CD4-positive, alpha-beta T cell treated with Interleukin-15 for 4 hours (primary cell): ENCODE results near the gene RNF31.

Experiments
- DNase-seq: peaks from one replicate; pipeline ENCODE4 v3.0.0-alpha.2; 2020; ENCODE audit warnings: low spot score

The RNF31 gene

DNA sequence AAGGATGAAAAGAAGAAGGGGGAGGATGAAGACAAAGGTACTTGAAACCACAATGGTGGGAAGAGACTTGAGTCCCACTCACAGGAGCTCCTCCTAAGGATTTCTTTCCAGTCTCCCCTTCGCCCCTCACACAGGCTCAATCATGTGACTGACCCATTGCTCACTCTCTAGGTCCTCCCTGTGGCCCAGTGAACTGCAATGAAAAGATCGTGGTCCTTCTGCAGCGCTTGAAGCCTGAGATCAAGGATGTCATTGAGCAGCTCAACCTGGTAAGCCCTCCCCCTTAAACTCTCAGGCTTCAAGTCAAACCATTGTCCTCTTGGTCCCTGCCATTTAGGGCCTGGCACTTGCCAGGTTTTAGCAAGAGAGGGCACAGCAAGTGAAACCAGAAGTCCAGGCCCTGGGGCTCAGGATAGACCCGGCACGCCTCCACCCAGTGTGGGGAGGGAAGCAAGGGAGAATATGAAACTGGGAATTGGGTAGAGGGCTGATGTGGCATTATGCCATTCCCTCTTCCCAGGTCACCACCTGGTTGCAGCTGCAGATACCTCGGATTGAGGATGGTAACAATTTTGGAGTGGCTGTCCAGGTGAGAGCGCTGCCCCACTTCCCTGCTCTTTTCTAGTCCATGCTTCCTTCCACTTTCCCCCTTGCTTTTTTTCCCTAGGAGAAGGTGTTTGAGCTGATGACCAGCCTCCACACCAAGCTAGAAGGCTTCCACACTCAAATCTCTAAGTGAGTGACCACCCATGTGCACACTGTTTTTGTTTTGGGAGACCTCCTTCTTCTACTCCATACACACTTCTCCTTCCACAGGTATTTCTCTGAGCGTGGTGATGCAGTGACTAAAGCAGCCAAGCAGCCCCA lies 9.5 kb upstream of the RNF31 start:
- DNase-seq: no peak

DNA sequence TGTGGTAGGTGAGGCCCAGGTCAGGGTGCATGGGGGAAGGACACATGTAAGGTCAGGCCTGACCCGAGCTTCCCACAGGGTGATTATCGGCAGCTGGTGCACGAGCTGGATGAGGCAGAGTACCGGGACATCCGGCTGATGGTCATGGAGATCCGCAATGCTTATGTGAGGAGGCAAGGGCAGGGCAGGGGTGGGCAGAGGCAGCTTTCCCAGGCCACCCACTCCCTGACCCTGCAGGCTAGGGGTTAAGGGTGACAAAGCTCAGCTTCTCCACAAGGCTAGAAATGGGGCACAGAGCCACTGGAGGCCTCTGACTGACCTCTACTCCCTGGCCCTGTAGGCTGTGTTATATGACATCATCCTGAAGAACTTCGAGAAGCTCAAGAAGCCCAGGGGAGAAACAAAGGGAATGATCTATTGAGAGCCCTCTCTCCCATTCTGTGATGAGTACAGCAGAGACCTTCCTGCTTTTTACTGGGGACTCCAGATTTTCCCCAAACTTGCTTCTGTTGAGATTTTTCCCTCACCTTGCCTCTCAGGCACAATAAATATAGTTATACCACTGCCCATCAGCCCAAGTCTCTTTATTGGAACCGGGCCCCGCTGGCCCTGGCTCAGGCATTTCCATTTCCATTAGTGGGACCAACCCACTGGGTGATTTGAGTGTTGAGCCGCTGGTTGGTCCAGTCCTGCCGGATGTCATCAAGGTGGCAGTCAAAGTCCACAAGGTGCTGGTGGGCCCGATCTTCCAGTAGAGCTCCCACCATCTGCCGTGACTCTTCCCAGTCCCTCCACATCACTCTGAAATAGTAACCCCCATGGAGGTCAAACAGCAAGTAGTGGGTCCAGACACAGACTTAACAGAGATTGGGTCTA lies 8.7 kb upstream of the RNF31 start:
- DNase-seq: no peak

DNA sequence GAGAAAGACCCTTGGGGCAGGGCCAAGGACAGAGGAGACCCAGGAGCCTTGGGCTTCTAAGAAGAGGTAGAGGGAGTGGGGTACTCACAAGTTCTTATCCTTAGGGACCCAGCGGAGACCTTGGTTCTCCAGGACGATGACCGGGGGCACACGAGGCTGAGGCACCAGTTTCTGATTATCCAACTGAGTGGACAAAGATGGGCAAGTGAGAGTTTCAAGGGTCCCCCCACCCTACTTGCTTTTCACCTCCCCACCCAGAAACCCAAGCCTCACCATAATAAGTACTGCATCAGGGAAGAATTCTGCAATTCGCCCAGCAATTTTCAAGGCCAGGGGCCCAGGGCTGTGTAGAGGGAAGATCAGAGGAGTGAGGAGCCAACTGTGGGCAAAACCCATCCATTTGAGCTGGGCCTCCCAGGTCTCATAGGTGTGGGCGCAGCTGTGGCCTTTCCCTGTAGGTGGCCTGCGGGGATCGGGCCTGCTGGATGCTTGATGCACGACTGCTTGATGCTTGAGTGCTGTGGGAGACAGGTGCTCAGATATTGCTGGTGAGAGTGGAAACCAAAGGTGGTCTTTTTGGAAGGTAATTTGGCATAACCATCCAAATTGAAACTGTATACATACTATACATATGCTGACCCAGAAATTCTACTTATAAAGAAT lies 7.9 kb upstream of the RNF31 start:
- DNase-seq: peak; percentile 21

DNA sequence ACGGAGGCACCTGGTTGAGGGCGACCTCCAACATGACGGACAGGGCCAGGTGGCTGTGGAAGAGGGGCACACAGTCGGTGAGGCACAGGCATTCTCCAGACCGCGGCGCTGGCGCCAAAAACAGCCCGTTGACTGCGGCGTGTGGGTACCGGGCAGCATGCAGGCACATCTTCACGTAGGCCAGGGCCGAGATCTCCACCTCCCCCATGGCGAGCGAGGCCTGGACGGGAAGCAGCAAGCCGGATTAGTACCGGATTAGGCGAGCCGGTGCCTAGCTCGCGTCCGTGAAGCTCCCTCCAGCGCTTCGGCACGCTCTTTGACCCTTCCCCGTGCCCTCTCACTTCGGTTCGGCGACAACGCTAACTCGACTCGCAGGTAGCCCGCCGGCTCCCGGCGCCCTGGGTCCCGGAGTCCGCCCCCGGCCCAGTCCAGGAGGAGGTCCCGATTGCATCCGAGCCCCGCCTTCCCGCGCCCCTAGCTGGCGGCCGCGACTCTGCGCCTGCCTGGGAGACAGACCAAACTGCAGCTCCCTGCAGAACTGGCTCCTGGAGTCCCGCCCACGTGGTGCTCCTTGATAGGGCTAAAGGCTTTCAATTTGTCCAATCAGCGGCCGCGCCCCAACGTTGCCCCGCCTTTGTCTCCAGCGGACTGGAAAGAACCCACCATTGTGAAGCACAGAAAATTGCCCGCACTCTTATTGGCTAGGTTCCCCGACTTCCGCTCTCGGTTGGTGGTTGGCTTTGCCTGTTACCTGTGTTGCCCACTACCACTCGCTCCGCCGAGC lies 6.0 kb upstream of the RNF31 start, which contains the start of gene EMC9:
Gene EMC9 (minus strand): TSS at position 495 of the 784 bp plus-strand sequence. CDS start 287 bp downstream, at position 208.
- DNase-seq: peak; percentile 99

DNA sequence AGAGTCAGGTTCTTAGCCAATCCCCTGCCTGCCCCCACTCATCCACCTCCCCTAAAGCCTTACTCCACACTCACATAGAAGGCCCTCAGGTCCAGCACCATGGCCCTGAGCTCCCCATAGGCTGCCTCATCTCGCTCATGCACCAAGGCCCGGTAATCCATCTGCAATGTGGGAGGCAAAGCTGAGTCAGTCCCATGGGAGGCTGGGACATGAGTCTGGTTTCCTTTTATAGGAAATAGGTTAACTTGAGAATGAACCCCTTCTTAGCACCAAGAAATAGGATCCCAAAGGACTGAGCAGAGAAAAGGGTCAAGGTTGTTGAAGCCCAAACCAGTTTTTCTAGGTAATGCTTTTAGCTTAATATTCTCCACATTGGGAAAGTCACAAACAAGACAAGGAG lies 3.8 kb upstream of the RNF31 start:
- no peak for DNase-seq

DNA sequence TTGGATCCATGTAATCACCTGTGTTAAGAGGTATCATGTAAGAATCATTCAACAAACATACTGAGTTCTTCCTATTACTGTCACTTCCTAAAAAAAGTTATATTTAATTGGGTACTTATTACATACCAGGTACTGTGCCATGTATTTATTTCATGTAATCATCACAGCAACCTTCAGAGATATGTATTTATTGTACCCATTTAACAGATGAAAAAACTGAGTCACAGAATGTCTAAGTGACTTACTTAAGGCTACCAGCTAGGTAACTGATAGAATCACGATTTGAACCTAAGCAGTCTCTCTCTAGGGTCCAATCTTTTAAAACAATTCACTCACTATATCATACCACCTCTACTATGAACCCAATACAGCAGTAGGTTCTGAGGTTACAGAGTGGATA lies 2.8 kb upstream of the RNF31 start:
- no peak for DNase-seq

DNA sequence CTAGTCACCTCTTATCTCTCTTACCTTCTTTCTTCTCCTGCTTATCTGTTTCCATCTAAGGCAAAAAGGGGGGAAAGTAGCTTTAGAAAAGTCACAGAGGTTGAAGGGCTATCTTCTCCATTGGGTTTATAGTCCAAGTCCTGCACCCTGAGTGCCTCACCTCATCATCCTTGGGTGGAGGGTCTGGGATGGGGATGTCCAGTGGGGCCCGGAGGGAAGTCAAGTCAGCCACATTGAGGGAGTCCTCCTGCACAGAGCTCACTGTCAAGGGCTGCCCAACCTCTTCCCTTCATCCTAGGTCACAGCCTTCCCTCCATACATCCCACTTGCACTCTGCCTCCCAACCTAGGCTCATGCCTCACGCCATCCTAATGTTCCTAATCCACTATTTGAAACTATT lies 2.1 kb upstream of the RNF31 start:
- no peak for DNase-seq

DNA sequence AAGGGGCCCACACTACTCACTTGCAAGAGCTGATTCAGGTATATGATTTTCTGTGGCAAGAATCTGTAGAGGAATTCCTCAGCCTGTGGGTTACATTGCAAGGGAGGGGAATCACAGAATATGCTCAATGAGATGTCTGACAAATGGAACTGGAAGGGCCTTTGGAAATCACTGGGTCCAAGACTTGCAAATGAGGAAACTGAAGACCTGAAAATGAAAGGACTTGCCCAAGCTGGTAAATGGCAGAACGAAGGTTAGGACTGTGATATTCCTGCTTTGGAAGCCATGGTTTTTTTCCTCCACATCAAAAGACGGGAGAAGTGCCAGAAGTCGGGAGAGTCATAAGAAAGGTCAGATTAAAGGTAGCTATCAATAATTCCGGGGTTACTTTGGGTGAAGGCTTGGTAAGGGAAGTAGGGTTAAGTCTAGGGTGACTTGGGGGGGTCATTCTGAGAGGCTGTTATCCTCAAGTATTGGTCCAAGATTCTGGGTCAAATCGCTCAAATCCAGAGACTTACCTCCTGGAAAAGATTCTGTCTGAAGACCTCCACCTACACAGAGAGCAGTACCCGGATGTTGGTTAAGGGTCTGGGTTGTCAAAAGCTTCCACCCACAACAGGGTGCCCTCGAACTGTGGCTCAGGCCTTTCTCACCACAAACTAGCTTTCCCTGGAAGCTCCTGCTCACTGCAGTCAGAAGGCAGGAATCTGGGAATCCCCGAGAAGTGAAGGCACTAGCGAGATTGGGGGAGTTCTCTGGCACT lies 1.4 kb upstream of the RNF31 start:
- no peak for DNase-seq

DNA sequence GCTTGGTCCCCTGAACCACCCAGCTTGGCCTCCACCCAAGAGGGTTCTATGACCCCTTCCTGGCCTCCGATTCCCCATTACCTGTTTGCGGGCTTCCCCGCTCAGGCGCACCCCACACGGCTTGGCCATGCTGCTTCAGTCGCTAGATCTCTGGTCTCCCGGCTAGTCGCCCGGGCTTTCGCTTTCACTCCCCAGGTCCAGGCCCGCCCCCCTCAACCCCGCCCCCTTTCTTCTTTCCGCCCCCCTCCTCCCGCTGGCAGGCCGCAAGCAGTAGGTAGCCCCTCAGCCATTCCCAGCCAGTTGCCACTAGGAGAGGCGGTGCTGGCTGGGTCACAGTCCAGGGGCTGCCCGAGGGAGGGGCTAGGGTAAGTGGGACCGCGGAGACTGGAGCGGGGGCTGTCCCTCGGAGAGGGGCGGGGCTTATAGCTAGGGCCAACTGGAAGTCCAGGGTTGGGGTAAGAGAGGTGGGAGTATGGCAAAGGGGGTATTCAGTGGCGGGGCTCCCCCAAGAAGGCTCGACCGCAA lies 783 bp upstream of the RNF31 start, which contains the start of gene PSME2:
Gene PSME2 (minus strand): TSS at position 158 of the 525 bp plus-strand sequence. CDS start 29 bp downstream, at position 129.
- peak; percentile 88 for DNase-seq

DNA sequence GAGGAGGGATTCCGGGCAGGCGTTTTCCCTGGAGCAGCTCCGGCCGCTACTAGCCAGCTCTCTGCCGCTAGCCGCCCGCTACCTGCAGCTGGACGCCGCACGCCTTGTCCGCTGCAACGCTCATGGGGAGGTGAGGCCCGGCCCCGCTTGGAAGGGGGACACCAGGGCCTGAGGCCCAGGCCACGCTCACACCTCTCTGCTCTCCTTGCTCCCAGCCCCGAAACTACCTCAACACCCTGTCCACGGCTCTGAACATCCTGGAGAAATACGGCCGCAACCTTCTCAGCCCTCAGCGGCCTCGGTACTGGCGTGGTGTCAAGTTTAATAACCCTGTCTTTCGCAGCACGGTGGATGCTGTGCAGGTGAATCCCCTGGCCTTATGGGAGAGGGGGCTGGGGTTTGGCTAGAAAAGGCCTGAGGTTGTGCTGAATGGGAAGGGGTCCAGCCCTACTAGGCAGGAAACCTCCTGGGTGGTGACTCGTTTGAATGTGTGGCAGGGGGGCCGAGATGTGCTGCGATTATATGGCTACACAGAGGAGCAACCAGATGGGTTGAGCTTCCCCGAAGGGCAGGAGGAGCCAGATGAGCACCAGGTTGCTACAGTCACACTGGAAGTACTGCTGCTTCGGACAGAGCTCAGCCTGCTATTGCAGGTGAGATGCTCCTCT lies 597 bp downstream of the RNF31 start:
- no peak for DNase-seq

DNA sequence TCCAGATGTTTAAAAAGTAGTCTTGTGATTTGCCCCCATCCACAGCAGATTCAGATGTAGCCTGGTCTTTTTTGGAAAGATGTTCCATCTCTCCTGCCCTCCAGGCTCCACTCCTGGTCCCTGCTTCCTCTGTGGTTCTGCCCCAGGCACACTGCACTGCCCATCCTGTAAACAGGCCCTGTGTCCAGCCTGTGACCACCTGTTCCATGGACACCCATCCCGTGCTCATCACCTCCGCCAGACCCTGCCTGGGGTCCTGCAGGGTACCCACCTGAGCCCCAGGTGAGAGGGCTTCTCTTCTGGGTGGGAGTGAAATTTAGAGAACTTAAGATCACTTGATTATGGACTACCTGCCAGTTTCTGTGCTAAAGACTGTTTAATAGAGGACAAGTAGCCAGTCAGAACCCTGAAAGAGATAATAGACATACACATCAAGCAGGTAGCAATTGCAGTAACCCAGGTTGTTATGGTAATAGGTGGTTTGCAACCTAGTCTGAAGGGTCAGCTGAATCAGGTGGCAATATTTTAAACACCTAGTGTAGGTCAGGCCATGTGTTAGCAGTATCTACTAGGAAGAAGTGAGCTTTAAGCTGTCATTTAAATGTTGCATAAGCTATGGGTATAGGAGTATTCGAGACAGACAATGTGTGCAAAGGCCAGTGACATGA lies 2.1 kb downstream of the RNF31 start:
- DNase-seq: no peak

DNA sequence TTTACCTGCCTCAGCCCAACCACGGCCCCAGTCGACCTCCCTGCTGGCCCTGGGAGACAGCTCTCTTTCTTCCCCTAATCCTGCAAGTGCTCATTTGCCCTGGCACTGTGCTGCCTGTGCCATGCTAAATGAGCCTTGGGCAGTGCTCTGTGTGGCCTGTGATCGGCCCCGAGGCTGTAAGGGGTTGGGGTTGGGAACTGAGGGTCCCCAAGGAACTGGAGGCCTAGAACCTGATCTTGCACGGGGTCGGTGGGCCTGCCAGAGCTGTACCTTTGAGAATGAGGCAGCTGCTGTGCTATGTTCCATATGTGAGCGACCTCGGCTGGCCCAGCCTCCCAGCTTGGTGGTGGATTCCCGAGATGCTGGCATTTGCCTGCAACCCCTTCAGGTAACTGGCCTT lies 2.8 kb downstream of the RNF31 start:
- DNase-seq: no peak

DNA sequence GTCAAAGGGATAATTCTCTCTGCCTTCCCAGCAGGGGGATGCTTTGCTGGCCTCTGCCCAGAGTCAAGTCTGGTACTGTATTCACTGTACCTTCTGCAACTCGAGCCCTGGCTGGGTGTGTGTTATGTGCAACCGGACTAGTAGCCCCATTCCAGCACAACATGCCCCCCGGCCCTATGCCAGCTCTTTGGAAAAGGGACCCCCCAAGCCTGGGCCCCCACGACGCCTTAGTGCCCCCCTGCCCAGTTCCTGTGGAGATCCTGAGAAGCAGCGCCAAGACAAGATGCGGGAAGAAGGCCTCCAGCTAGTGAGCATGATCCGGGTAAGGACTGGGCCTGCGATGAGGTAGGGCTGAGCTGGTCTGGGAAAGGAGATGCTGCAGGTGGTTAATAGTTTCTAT lies 3.3 kb downstream of the RNF31 start:
- DNase-seq: no peak

DNA sequence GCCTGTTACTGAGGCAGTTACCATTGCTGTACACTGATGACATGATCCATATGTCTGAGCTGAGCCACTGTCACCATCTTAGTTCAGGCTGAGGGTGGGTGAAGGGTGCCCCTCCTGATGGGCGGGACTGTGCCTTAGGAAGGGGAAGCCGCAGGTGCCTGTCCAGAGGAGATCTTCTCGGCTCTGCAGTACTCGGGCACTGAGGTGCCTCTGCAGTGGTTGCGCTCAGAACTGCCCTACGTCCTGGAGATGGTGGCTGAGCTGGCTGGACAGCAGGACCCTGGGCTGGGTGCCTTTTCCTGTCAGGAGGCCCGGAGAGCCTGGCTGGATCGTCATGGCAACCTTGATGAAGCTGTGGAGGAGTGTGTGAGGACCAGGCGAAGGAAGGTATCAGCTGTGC lies 3.7 kb downstream of the RNF31 start:
- no peak for DNase-seq

DNA sequence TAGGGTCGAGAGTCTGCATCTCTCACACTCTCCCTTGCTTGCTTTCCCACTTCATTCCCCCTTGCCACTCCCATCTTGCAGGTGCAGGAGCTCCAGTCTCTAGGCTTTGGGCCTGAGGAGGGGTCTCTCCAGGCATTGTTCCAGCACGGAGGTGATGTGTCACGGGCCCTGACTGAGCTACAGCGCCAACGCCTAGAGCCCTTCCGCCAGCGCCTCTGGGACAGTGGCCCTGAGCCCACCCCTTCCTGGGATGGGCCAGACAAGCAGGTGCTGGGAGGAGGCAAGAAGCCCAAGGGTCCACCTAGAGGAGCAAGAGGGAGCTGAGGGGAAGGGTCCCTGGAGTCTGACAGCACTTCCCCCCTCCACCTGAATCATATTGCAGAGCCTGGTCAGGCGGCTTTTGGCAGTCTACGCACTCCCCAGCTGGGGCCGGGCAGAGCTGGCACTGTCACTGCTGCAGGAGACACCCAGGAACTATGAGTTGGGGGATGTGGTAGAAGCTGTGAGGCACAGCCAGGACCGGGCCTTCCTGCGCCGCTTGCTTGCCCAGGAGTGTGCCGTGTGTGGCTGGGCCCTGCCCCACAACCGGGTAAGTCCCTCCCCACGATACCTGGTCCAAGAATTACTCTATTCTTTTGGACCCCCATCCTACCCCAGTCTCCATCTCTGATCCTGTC lies 4.2 kb downstream of the RNF31 start:
- no peak for DNase-seq

DNA sequence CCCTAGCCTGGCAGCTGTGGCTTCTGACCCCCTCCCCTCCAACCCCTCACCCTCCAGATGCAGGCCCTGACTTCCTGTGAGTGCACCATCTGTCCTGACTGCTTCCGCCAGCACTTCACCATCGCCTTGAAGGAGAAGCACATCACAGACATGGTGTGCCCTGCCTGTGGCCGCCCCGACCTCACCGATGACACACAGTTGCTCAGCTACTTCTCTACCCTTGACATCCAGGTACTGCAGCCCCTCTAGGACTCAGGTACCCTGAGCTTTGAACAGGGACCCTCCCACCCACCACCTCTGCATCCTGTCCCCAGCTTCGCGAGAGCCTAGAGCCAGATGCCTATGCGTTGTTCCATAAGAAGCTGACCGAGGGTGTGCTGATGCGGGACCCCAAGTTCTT lies 7.8 kb downstream of the RNF31 start:
- no peak for DNase-seq

DNA sequence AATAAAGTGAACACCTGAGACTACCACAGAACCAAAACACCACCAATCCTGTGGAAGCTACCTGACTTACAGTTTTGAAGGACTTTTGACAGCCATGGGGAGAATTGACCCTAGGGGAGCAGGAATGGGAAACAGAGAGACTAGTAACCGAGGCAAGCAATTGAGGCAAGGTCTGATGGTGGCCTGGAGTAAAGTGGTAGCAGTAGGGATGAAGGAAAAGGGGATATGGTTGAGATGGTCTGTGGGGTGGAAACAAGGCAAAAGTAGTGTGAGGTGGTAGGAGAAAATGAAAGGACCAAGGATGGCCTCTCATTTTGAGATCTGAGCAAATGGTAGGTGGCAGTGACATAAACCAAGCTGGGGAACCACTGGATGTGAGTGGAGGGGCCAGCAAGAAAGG lies 9.5 kb downstream of the RNF31 start:
- no peak for DNase-seq

DNA sequence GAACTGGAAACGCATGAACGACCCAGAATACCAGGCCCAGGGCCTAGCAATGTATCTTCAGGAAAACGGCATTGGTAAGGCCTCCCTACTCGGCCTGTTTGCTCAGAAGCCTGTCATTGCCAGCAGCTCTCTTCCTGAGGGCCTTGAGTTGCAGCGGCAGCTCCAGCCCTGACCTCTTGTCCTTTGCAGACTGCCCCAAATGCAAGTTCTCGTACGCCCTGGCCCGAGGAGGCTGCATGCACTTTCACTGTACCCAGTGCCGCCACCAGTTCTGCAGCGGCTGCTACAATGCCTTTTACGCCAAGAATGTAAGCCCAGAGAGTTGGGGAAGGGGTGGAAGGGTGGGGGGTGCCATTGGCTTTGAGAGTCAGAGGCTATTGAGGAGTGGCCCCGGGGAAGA lies 10.0 kb downstream of the RNF31 start:
- DNase-seq: no peak
